Stimulated activated CD4-positive, alpha-beta T cell treated with anti-CD3 and anti-CD28 coated beads, Interleukin-4, amount 100 ng/mL, for 48 hours (primary cell): ENCODE measurements around the gene CDCP1.
"Not testable (repeated sequence)": the region's sequence is repeated elsewhere in the genome, so short reads cannot be mapped to it uniquely, and the experiment has no call there.

Source experiments
- DNase-seq, 2 donors: peaks; one replicate each; pipeline ENCODE4 v3.0.0-alpha.2; 2020; ENCODE audit warnings: low read depth in 2 of 2

The CDCP1 gene

DNA sequence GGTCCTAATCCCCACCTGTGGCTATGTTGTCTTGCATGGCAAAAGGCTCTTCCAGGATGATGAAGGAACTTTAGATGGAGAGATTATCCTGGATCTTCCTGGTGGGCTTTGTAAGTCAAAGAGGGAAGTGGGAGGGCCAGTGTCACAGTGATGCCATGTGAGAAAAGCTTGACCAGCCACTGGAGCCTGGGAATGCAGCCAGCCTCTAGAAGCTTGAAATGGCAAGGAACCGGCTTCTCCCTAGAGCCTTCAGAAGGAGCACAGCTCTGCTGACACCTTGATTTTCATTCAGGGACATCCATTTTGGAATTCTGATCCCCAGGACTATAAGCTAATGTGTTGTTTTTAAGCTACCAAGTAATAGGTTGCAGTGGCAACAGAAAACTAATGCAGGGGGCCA, 61.8 kb downstream of the CDCP1 start:
- no peak for DNase-seq

DNA sequence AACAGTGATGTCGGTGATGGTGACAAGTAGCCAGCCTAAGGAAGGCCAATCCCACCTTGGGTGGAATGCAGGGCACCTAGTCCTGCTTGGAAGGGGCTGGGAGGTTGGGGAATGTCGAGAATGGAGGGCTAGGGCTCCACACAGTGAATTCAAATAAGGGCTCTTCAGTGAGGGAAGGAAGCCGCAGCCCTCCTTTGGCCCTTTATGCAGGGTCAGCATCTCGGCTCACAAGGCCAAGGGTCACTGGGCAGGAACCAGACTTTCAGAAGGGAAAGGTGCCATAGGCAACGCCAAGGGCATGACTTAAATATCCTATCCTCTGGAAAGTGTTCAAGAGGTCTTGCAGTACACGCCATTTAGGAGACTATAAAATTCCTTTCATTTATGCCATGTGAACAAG, 63.2 kb downstream of the CDCP1 start:
- no peak for DNase-seq

DNA sequence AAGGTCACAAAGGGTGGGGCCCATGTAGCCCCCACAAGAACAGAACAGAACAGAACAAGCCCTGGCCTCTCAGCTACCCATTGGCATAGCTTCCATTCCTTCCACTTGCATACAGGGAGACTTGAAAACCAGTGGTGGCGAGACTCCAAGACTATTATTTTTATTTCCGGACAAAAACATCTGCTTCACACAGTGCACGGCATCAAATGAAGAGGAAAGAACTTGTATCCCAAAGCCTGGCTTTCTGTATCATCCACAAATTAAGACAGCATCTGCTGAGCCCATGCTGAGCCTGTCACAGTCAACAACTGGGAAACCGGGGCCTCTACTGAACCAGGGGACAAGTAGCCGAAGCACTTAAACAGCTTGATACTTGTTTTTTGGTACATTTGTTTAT, 64.0 kb downstream of the CDCP1 start:
- no peak for DNase-seq

- no peak for DNase-seq
Observed at GRCh38 chr3:45081506-45082141, 64.6 kb downstream of the CDCP1 start.

GRCh38 chr3:45080824-45081223, 65.4 kb downstream of the CDCP1 start:
- DNase-seq, result no peak

DNA sequence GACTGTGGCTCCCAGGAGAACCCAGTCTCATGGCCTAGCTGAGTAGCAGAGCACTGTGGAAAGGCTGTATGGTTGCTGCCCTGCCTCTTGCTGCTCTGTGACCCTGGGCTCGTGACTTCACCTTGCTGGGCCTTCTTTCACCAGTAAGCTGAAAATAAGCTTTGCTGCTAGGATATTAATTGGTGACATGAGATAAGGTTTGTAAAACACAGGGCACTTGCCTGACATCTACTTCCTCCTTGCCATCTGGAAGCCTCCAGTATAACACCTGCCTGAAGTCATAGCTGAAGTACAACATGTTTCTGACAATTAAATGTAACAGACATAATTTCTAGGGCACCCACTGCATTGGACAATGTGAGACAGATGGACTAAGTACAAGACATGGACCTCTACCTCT, 66.5 kb downstream of the CDCP1 start:
- no peak for DNase-seq

DNA sequence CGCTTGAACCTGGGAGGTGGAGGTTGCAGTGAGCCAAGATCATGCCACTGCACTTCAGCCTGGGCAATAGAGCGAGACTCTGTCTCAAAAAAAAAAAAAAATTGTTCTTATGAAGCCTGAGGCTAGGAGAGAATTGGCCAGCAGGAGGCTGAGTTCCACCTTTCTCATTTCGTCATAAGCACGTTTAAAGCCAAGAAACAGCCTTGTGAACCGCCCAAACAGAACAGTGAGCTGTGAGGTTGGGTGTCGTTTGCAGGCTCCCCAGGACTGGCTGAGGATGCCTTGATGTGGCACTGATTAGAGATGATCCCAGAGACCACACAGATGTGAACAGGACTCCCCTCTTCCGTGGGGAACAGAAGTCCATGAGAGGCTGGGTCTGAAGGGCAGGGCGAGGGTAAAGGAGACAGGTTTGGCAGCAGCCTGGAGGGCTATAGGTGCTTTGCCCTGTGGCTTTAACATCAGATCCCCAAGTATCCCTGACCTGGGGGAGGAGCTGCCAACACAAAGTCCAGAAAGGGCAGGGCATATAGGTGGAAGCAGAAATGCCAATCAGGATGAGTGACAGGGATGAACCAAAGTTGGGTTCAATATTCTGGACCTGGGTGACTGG, 67.2 kb downstream of the CDCP1 start:
- DNase-seq, result no peak

DNA sequence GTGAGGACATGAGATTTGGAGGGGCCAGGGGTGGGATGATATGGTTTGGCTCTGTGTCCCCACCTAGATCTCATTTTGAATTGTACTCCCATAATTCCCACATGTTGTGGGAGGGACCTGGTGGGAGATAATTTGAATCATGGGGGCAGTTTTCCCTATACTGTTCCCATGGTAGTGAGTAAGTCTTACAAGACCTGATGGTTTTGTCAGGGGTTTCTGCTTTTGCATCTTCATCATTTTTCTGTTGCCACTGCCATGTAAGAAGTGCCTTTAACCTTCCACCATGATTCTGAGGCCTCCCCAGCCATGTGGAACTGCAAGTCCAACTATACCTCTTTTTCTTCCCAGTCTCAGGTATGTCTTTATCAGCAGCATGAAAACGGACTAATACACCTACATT, 67.9 kb downstream of the CDCP1 start:
- DNase-seq, result not testable (repeated sequence)

DNA sequence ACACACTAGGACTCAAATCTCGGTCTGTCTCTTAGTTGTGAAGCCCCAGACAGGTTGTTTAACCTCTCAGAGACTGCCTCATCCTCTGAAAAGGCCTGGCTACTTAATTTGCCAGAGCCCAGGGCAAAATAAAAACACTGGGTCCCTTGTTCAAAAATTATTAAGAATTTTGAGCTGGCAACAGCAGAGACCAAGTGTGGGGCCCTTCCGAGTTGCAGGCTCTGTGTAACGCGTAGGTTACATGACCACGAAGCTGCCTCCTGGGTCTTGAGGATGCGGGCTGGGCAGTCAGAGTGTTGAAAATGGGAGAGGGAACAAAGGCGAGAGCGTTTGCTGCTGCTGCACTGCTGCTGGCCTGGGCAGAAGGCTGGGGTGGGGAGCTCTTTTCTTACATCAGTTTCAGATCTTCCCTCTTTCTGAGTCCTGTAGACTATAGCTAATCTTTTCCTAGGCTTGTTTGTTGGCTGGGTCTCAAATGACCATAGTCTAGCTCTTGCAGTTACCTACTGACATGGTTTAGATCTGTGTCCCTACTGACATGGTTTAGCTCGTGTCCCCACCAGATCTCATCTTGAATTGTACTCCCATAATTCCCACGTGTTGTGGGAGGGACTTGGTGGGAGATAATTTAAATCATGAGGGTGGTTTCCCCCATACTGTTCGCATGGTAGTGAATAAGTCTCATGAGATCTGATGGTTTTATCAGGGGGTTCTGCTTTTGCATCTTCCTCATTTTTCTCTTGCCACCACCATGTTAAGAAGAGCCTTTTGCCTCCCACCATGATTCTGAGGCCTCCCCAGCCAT, 70.2 kb downstream of the CDCP1 start:
- no peak for DNase-seq

DNA sequence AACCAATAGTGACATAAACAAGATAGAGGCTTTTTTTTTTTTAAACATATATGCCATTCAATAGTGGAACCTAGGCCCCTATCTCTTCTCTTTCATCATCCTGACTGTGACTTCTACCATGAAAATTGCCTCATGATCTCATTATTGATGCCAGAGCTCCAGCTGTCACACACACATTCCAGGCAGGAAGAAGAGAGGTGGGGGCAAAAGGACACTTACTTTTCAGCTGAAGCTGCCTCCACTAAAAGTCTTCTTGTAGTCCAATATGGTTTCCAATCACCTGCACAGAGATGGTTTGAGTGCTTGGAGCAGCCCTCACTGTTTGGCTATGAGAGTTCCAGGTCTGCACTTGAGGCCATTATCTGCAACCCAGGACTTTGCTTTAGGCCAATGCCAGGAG, 75.1 kb downstream of the CDCP1 start:
- DNase-seq, result no peak

GRCh38 chr3:45067941-45068340, 78.2 kb downstream of the CDCP1 start:
- no peak for DNase-seq

- DNase-seq, result no peak
Observed at GRCh38 chr3:45067486-45067885, 78.7 kb downstream of the CDCP1 start.

DNA sequence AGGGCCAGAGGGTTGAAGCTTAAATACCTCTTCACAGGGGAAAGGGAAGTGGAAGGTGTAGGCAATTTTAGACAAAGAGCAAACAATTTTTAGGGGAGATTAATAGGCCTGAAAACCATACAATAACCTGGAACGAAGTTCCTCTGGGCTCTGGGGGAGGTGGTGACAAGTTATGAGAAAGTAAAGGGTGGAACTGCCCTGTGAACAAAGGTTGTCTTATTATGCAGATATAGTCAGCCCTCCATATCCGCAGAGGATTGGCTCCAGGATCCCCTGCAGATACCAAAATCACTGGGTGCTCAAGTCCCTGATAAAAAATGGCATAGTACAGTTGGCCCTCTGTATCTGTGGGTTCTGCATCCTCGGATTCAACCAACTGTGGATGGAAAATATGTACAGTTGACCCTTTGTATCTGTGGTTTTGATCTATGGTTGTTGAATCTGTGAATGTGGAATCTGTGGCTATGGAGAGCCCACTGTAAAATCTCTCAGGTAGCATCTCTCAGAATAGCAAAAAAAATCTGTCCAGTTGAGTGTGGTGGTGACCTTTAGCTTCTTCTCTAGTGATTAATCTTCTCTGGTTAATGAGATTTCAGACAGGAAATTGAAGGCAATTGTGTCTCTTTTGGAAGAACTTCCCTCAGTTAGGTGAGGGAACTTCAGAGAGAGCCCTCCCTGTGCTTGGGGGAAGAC, 79.9 kb downstream of the CDCP1 start:
- no peak for DNase-seq

GRCh38 chr3:45065373-45065720, 80.8 kb downstream of the CDCP1 start:
- DNase-seq, result no peak

DNA sequence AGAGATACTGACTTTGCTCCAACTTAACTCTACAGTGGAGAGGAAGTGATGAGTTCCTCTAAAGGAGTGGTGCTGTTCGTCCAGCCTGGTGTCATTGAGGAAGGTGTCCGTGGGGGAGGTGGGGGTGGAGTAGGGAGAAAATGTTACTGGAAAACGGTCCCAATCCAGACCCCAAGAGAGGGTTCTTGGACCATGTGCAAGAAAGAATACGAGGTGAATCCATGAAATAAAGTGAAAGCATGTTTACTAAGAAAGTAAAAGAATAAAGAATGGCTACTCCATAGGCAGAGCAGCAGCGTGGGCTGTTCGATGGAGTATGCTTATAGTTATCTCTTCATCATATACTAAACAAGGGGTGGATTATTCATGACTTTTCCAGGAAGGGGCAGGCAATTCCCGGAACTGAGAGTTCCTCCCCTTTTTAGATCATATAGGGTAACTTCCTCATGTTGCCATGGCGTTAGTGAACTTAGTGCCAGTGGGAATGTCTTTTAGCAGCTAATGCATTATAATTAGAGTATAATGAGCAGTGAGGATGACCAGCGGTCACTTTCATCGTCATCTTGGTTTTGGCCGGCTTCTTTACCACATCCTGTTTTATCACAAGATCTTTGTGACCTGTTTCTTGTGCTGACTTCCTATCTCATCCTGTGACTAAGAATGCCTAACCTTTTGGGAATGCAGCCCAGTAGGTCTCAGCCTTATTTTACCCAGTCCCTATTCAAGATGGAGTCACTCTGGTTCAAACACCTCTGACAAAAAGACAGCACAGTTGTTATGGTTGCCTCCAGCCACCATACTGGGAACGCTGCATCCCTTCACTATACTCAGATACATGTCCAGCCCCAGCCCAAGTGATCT, 81.4 kb downstream of the CDCP1 start:
- peak; percentile 55 to 58 for DNase-seq

DNA sequence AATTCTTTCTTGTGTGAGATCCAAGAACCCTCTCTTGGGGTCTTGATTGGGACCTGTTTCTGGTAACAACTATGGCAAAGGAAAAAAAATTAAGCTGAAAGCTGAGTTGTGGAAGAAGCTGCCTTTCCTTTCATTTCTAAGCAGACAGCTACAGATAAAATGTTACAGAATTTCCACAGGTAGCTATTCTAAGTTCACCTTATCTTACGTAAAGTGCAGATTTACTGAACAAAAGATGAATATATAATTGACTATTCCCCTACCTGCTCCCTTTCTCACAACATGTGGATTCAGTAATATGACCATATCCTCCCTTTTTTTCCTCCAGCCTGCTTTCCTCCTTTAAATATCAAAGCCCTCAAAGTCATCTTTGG, 83.5 kb downstream of the CDCP1 start:
- no peak for DNase-seq

DNA sequence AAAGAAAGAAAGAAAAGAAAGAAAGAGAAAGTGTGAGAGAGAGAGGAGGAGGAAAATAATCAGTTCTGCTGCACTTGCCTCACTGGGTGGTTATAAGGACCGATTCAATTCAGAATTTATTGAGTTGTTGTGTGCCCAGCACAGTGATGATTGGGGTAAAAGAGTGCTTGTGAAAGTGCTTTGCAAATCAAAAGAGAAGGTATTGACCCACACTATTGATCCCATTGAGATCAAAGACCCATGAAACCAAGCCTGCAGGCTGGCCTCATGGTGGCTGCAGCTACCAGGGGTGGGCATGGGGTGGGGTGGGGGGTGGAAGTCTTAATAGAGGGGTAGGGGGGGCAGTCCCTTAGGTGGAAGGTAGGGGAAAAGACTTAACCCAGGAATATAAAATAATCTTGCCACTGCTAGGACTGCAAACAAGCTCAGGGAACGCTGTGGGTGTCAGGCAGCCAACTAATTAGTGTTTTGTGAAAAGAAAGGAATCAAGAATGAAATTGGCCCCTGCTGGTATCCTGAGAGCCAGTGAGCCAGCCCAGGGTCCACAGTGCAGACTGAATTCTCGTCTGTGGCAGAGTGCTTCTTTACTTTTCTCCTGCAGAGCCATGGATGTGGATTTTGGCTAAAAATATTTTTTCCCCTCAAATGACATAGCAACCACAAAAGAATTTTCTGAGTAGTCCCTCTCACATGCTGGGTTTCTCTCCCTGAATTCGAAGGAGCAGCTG, 85.8 kb downstream of the CDCP1 start:
- no peak for DNase-seq

DNA sequence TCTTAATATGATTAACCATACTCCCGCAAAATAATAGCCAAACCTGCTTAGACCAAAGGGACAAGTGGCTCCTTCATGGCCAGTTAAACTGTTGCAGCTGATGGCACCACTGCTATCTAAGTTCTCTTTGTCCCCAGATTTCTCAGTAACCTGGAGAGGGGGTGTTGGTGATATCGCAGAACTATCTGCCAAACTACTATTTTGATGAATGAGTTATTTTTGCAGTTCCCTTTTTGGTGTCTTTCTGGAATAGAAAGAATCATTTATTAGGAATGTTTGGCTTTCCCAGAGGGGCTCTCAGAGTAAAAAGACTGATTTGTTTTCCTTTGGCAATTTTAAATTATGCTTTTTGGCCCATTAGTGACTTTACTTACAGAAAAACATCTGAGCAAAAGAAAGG, 87.0 kb downstream of the CDCP1 start:
- no peak for DNase-seq

- no peak for DNase-seq
Observed at GRCh38 chr3:45057557-45057956, 88.6 kb downstream of the CDCP1 start.

- DNase-seq, result no peak
Observed at GRCh38 chr3:45056608-45057301, 89.4 kb downstream of the CDCP1 start.
